Fibroblast of the aortic adventitia (primary cell): Measurements from ENCODE around the gene C12orf57. TPM values are rescaled to one million over a fixed set of nuclear protein-coding genes. Genes with fewer than 3 reads are reported as not detected.
A peak's percentile ranks its signal among the peaks of the same experiment; 100 is the strongest.

Experiments used
- DNase-seq: peaks from one replicate; pipeline ENCODE4 v3.0.0-alpha.2; 2010; ENCODE audit warnings: low read depth
- H3K4me3 ChIP-seq: 2 replicates; pipeline ENCODE4 v1.5.1; 2011; ENCODE audit warnings: low read depth, mild to moderate bottlenecking, control low read depth, low read length, moderate library complexity
- CTCF ChIP-seq: IDR thresholded peaks from 2 replicates; pipeline ENCODE4 v1.5.1; 2011; ENCODE audit warnings: mild to moderate bottlenecking, low read length, control low read depth, inconsistent platforms; ENCODE audit not compliant: insufficient read depth
- total RNA-seq: library from RNA; depleted of rRNA; stranded (reverse); fragments of >200 nt; gene quantifications from 2 replicates; pipeline ENCODE4 v1.2.3, GENCODE V29; 2012; ENCODE audit warnings: low replicate concordance

Gene C12orf57
- total RNA-seq, 1 donor, result 156 TPM

GRCh38 chr12:6927379-6928021, 16.3 kb upstream of the C12orf57 start, which contains the start of gene ATN1:
TSS of gene ATN1 (plus strand) at chr12:6927959. CDS start at chr12:6934002, 6,043 bp downstream.
- DNase-seq, result peak; percentile 80
- TF ChIP-seq CTCF, result no peak
- H3K4me3 ChIP-seq, result peak within 1 kb of the TSS; percentile 86

GRCh38 chr12:6928022-6928702, 15.7 kb upstream of the C12orf57 start:
- DNase-seq, result no peak
- H3K4me3 ChIP-seq, result peak overlapping the region; percentile 86
- TF ChIP-seq CTCF, result no peak

DNA sequence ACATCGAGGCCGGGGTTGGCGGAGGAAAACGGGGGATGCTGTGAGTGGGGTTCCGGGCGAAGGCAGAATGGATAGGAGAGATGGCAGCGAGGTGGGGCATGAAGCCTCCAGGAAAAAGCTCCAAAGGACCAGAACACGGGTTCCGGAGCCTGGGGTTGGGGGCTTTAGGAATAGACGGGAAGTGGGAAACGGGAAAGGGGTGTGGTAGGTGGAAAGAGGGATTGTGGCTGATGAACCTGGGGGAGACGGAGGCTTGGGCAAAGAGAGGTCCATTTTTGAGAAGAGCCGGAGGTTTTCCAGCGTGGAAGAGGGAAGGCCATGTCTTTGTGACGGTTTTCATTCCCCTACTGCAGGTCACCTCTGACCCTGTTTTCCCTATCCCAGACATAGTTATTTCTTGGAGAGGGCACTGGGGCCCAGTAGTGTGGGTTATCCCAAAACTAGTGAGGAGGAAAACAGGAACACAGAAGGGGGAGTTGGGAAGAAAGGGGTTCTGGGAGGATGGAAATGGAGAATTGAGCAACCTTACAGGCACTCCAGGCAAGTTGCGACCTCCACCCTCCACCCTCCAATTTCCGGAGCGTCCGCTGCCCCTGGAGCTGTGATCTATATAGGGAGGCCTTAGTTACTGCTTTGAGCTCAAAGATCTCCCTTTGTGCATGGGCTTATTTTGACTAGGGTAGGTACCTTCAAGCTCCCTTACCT, 15.0 kb upstream of the C12orf57 start:
- TF ChIP-seq CTCF, result no peak
- DNase-seq, result no peak

DNA sequence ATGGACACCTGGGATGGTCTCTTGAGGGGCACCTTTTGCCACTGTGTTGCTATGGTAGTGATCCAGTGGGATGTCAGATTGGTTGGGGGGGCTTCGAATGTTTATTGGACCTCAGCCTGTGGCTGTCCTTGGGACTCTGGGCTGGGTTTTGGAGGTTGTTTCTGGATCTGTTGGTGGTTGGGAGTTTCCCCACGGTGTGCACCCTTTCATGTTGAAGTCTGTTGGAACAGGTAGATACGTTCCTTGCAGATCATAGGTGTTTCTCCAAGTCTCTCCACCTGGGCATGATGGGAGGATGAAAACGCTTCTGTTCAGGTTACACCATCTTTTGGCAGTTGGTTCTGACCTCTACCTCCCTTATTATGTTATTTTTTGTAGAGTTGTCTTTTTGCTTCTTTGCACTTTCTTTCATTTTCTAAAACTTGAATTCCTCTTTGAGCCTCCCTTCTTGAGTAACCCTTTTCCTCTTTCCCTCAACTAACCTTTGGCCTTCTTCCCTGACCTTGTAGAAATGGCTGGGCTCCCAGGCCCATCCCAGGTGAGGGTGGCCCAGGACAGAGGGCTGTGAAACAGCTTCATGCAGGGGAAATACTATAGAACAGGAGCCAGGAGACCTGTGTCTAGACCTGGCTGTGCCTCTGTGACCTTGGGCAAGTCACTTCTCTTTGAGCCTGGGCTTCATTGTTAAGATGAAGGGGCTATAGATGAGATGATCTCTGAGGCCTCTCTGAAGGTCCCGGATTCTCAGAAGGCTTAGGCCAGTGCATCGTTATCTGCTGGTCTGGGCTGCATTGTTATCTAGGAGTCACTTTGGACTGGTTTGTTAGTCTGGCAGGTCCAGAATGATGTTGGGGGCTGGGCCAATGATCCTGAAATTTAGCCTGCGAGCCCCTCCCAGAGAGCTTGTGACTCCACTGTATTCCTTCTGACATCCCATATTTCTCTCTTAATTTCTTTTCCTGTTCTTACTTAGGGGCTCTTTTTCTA, 14.1 kb upstream of the C12orf57 start:
- H3K4me3 ChIP-seq, result peak overlapping the region; percentile 86
- DNase-seq, result no peak
- TF ChIP-seq CTCF, result no peak

More for the DNA sequence above, 15.0 kb upstream of the C12orf57 start:
- H3K4me3 ChIP-seq, result peak overlapping the region; percentile 86

- TF ChIP-seq CTCF, result no peak
- H3K4me3 ChIP-seq, result no peak overlapping the region
- no peak for DNase-seq
Measured at GRCh38 chr12:6932766-6933165, 11.1 kb upstream of the C12orf57 start.

DNA sequence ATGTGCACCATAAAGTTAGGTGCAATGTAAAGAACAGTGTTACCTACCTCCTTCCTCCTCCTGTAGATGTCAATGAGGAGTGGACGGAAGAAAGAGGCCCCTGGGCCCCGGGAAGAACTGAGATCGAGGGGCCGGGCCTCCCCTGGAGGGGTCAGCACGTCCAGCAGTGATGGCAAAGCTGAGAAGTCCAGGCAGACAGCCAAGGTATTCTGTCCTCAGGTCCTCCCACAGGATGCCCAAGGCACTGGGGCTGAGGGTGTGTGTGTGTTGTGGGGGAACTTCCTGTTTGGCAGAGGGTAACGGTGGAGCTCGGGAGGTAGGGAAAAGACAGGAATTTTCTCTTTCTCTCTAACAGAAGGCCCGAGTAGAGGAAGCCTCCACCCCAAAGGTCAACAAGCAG, 9.7 kb upstream of the C12orf57 start:
- H3K4me3 ChIP-seq, result no peak overlapping the region
- peak; percentile 41 for DNase-seq
- no peak for TF ChIP-seq CTCF
